Mesodermal cell (in vitro differentiated cells): Measurements from ENCODE around the gene EMC6.

Experiments
- H3K27ac ChIP-seq: 2 replicates; pipeline ENCODE4 v1.7.0; 2013; ENCODE audit warnings: mild to moderate bottlenecking, low read depth, low read length, moderate library complexity; ENCODE audit not compliant: severe bottlenecking
- H3K36me3 ChIP-seq: 2 replicates; pipeline ENCODE4 v1.7.1; 2013; ENCODE audit warnings: mild to moderate bottlenecking, low read length, moderate library complexity; ENCODE audit not compliant: control insufficient read depth, insufficient read depth
- H3K4me1 ChIP-seq: one replicate; pipeline ENCODE4 v1.7.1; 2013; ENCODE audit warnings: mild to moderate bottlenecking, low read length; ENCODE audit not compliant: insufficient read depth, control insufficient read depth, poor library complexity, severe bottlenecking
- H3K4me3 ChIP-seq: 2 replicates; pipeline ENCODE4 v1.7.0; 2013; ENCODE audit warnings: low read length, control low read depth, mild to moderate bottlenecking; ENCODE audit not compliant: insufficient read depth, poor library complexity, severe bottlenecking; ENCODE audit errors: extremely low read depth
- H3K9me3 ChIP-seq: 2 replicates; pipeline ENCODE4 v1.7.1; 2013; ENCODE audit warnings: mild to moderate bottlenecking, low read length, moderate library complexity; ENCODE audit not compliant: control insufficient read depth
- WGBS, 2 experiments: methylation state at CpG; one replicate each; pipeline ENCODE4 v1.1.5; 2013; ENCODE audit warnings: missing lambda C conversion rate in 2 of 2; ENCODE audit not compliant: insufficient coverage in 2 of 2; 5-methylcytosine and 5-hydroxymethylcytosine counted together

The EMC6 gene

DNA sequence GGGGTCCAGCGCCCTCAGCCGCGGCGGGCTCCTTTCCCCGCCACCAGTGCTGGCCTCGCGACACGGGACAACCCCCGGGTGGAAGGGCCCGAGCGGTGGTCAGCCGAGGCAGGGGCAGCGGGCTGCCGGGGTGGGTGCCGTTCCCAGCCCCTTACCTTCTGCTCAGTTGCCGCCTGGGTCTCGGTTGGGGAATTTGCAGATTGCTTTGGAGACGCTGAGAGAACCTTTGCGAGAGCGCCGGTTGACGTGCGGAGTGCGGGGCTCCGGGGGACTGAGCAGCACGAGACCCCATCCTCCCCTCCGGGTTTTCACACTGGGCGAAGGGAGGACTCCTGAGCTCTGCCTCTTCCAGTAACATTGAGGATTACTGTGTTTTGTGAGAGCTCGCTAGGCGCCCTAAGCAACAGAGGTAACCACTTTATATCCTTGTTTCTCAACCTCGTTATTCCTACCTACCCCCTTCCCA is 31.7 kb upstream of the EMC6 start:
- H3K27ac ChIP-seq, result peak overlapping the region; percentile 91
- H3K4me1 ChIP-seq, result peaks cover 8% of the 10 kb centered on the region
- H3K9me3 ChIP-seq, result no peaks in the 10 kb centered on the region
- peak overlapping the region; percentile 84 for H3K4me3 ChIP-seq
- WGBS, 2 experiments, result 1% methylated on average over 15 to 26 of the region's 31 CpGs
- H3K36me3 ChIP-seq, result peaks cover 17% of the 10 kb centered on the region

DNA sequence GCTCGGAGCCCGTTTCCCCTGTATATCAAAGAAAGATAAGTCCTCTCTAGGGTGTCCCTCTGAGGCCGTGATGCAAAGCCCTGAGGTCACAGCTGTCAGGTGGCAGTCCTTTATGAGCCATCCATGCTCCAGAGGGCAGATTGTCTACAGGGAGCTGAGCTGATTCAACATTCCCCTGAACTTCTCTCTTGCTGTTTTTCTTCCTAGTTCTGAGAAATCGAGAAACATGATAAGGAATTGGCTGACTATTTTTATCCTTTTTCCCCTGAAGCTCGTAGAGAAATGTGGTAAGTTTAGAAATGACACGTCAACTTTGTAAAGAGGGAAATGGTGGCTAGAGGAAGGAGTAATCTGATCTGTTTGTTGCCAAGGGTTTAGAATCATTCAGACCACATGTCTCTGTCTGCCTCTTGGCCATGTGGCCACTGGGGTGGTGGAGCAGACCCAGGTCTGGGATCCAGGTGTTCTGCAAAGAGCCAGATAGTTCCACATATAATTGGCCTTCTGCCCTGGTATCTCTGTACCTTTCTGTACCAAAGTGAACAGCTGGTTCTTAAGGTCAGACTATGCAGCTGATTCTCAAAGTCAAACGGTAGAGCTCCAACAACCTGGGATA is 28.5 kb upstream of the EMC6 start:
- H3K4me3 ChIP-seq, result no peak overlapping the region
- no peak overlapping the region for H3K27ac ChIP-seq
- WGBS, 2 experiments, result 77 to 78% methylated on average over 7 of the region's 7 CpGs
- H3K9me3 ChIP-seq, result no peaks in the 10 kb centered on the region
- H3K4me1 ChIP-seq, result peaks cover 8% of the 10 kb centered on the region
- peaks cover 25% of the 10 kb centered on the region for H3K36me3 ChIP-seq

- WGBS, 2 experiments, result 13 to 80% methylated on average over 1 to 2 of the region's 3 CpGs
- H3K9me3 ChIP-seq, result no peaks in the 10 kb centered on the region
- H3K4me3 ChIP-seq, result no peak overlapping the region
- H3K4me1 ChIP-seq, result peaks cover 8% of the 10 kb centered on the region
- peaks cover 25% of the 10 kb centered on the region for H3K36me3 ChIP-seq
- H3K27ac ChIP-seq, result no peak overlapping the region
Observed at GRCh38 chr17:3641014-3641413, 27.6 kb upstream of the EMC6 start.

- no peak overlapping the region for H3K4me3 ChIP-seq
- peaks cover 29% of the 10 kb centered on the region for H3K36me3 ChIP-seq
- H3K27ac ChIP-seq, result no peak overlapping the region
- 97% methylated on average over 6 of the region's 19 CpGs for WGBS, 2 experiments
- H3K4me1 ChIP-seq, result peaks cover 8% of the 10 kb centered on the region
- no peaks in the 10 kb centered on the region for H3K9me3 ChIP-seq
Observed at GRCh38 chr17:3641717-3642486, 26.7 kb upstream of the EMC6 start.

GRCh38 chr17:3643889-3644349 is 24.7 kb upstream of the EMC6 start:
- no peaks in the 10 kb centered on the region for H3K9me3 ChIP-seq
- peaks cover 28% of the 10 kb centered on the region for H3K36me3 ChIP-seq
- no peak overlapping the region for H3K4me3 ChIP-seq
- WGBS, 2 experiments, result 86 to 94% methylated on average over 3 to 4 of the region's 4 CpGs
- H3K27ac ChIP-seq, result no peak overlapping the region
- H3K4me1 ChIP-seq, result peaks cover 8% of the 10 kb centered on the region

DNA sequence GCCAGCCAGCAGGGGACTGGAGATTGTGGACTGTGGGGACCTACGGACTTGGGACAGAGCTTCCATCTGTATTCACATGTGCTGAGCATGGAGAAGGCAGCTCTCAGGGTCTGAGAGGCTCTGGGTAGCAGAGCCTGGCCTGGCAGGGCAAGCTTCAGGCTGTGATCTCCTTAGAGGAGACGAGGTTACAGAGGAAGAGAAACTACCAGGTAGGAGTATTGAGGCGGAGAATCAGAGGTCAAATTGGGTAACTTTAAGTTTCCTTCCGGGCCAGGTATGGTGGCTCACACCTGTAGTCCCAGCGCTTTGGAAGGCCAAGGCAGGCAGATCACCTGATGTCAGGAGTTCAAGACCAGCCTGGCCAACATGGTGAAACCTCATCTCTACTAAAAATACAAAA is 23.3 kb upstream of the EMC6 start:
- 41 to 54% methylated on average over 4 to 5 of the region's 5 CpGs for WGBS, 2 experiments
- H3K4me3 ChIP-seq, result no peak overlapping the region
- no peak overlapping the region for H3K27ac ChIP-seq
- H3K4me1 ChIP-seq, result peaks cover 4% of the 10 kb centered on the region
- H3K9me3 ChIP-seq, result no peaks in the 10 kb centered on the region
- H3K36me3 ChIP-seq, result peaks cover 34% of the 10 kb centered on the region

DNA sequence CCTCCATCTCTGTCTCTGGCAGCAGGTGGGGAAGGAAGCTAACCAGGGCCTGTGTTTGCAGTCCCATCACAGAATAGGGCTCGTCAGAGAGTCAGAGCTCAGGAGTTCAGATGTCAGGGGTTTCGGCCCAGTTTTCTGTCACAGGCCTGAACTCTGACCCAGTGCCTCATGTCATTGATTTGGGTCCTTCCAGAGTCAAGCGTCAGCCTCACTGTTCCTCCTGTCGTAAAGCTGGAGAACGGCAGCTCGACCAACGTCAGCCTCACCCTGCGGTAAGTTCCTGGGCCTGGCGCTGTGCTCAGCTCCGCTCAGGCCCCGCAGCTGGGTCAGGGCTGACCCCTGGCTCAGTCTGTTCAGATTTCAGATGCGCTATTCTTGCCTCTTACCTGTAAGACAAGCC is 21.4 kb upstream of the EMC6 start:
- H3K9me3 ChIP-seq, result no peaks in the 10 kb centered on the region
- no peaks in the 10 kb centered on the region for H3K4me1 ChIP-seq
- 88 to 94% methylated on average over 10 to 12 of the region's 12 CpGs for WGBS, 2 experiments
- peaks cover 29% of the 10 kb centered on the region for H3K36me3 ChIP-seq
- no peak overlapping the region for H3K4me3 ChIP-seq
- H3K27ac ChIP-seq, result no peak overlapping the region

GRCh38 chr17:3647769-3648555 is 20.6 kb upstream of the EMC6 start:
- Histone ChIP-seq H3K4me1 (no peaks in the 10 kb centered on the region), H3K4me3 (no peak overlapping the region), H3K9me3 (no peaks in the 10 kb centered on the region), H3K27ac (no peak overlapping the region), H3K36me3 (peaks cover 26% of the 10 kb centered on the region)
- WGBS, 2 experiments, result 67 to 77% methylated on average over 16 to 20 of the region's 20 CpGs

GRCh38 chr17:3655766-3656165 is 12.8 kb upstream of the EMC6 start:
- 98 to 100% methylated on average over 4 to 8 of the region's 11 CpGs for WGBS, 2 experiments
- H3K27ac ChIP-seq, result no peak overlapping the region

DNA sequence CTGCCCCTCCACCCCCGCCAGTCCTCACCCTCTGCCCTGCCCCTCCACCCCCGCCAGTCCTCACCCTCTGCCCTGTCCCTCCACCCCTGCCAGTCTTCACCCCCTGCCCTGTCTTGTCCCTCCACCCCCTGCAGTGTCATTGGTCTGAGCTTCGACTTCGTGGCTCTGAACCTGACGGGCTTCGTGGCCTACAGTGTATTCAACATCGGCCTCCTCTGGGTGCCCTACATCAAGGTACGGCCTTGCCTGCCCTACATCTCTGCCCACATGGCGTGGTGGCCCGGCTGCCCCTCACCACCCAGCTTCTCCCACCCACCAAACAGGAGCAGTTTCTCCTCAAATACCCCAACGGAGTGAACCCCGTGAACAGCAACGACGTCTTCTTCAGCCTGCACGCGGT is 12.3 kb upstream of the EMC6 start:
- H3K27ac ChIP-seq, result no peak overlapping the region
- H3K4me3 ChIP-seq, result no peak overlapping the region
- peaks cover 7% of the 10 kb centered on the region for H3K4me1 ChIP-seq
- peaks cover 3% of the 10 kb centered on the region for H3K36me3 ChIP-seq
- no peaks in the 10 kb centered on the region for H3K9me3 ChIP-seq
- WGBS, 2 experiments, result 95 to 96% methylated on average over 6 to 13 of the region's 16 CpGs

More at GRCh38 chr17:3655766-3656165, 12.8 kb upstream of the EMC6 start:
- Histone ChIP-seq H3K9me3 (no peaks in the 10 kb centered on the region), H3K36me3 (peaks cover 3% of the 10 kb centered on the region), H3K4me3 (no peak overlapping the region), H3K4me1 (peaks cover 7% of the 10 kb centered on the region)
